ENCODE data around the gene ZNF814.
"Not testable (repeated sequence)": the region's sequence is repeated elsewhere in the genome, so short reads cannot be mapped to it uniquely, and the experiment has no call there.

Gene ZNF814

GRCh38 chr19:57888560-57889231 is at the start of gene ZNF814:
ZNF814 (minus strand) TSS chr19:57889037; CDS start chr19:57888802, 235 bp downstream.
- DNase-seq (ENCODE audit: low spot score): peak; percentile 81

- DNase-seq (ENCODE audit: low spot score): peak; percentile 72
Measured at GRCh38 chr19:57935731-57936130, 46.9 kb upstream of the ZNF814 start.

- peak; percentile 89 for DNase-seq (ENCODE audit: low spot score)
Measured at GRCh38 chr19:57934820-57935665, 46.2 kb upstream of the ZNF814 start, which contains the start of gene ZNF418. ZNF418 (minus strand) TSS chr19:57935402; CDS start chr19:57933822, 1,580 bp downstream.

GRCh38 chr19:57927587-57927986 is 38.8 kb upstream of the ZNF814 start:
- no peak for DNase-seq (ENCODE audit: low spot score)

GRCh38 chr19:57916168-57916995 is 27.5 kb upstream of the ZNF814 start, which contains the start of gene ZNF417:
ZNF417 (minus strand) TSS chr19:57916592; CDS start chr19:57916411, 181 bp downstream.
- DNase-seq (ENCODE audit: low spot score): peak; percentile 93

GRCh38 chr19:57914531-57914930 is 25.7 kb upstream of the ZNF814 start:
- no peak for DNase-seq (ENCODE audit: low spot score)

- DNase-seq (ENCODE audit: low spot score): no peak
Measured at GRCh38 chr19:57907394-57907793, 18.6 kb upstream of the ZNF814 start.

GRCh38 chr19:57905258-57905657 is 16.4 kb upstream of the ZNF814 start:
- no peak for DNase-seq (ENCODE audit: low spot score)

GRCh38 chr19:57903618-57904184 is 14.9 kb upstream of the ZNF814 start:
- DNase-seq (ENCODE audit: low spot score): no peak

- DNase-seq (ENCODE audit: low spot score): no peak
Measured at GRCh38 chr19:57900311-57900710, 11.5 kb upstream of the ZNF814 start.

- not testable (repeated sequence) for DNase-seq (ENCODE audit: low spot score)
Measured at GRCh38 chr19:57890706-57891105, 1.9 kb upstream of the ZNF814 start.

GRCh38 chr19:57888107-57888559 is 704 bp downstream of the ZNF814 start:
- DNase-seq (ENCODE audit: low spot score): peak; percentile 11

GRCh38 chr19:57887195-57887941 is 1.5 kb downstream of the ZNF814 start:
- no peak for DNase-seq (ENCODE audit: low spot score)

GRCh38 chr19:57886046-57886445 is 2.8 kb downstream of the ZNF814 start:
- no peak for DNase-seq (ENCODE audit: low spot score)

GRCh38 chr19:57873883-57874799 is 14.7 kb downstream of the ZNF814 start:
- not testable (repeated sequence) for DNase-seq (ENCODE audit: low spot score)

- no peak for DNase-seq (ENCODE audit: low spot score)
Measured at GRCh38 chr19:57872450-57872849, 16.4 kb downstream of the ZNF814 start.

GRCh38 chr19:57870225-57870624 is 18.6 kb downstream of the ZNF814 start:
- DNase-seq (ENCODE audit: low spot score): no peak

GRCh38 chr19:57869655-57870054 is 19.2 kb downstream of the ZNF814 start:
- DNase-seq (ENCODE audit: low spot score): not testable (repeated sequence)

GRCh38 chr19:57867868-57868492 is 20.9 kb downstream of the ZNF814 start:
- no peak for DNase-seq (ENCODE audit: low spot score)

All from globus pallidus (tissue), 1 donor.